GM19467 (cell line): ENCODE results near the gene LGALSL.

Experiments
- ATAC-seq: cut with Tn5 transposase; IDR thresholded peaks from one replicate; pipeline ENCODE4 v1.9.1; 2021; ENCODE audit warnings: mild to moderate bottlenecking, moderate library complexity; ENCODE audit not compliant: unreplicated experiment

The LGALSL gene

GRCh38 chr2:64470071-64470470 is 16.1 kb downstream of the LGALSL start:
- no peak for ATAC-seq

GRCh38 chr2:64470766-64471295 is 16.9 kb downstream of the LGALSL start:
- no peak for ATAC-seq

- ATAC-seq, result no peak
Observed at GRCh38 chr2:64471600-64471999, 17.6 kb downstream of the LGALSL start.

GRCh38 chr2:64472881-64473280 is 18.9 kb downstream of the LGALSL start:
- no peak for ATAC-seq

GRCh38 chr2:64474121-64474571 is 20.2 kb downstream of the LGALSL start:
- ATAC-seq, result no peak

GRCh38 chr2:64474636-64475035 is 20.7 kb downstream of the LGALSL start:
- no peak for ATAC-seq

- ATAC-seq, result no peak
Observed at GRCh38 chr2:64477037-64477436, 23.1 kb downstream of the LGALSL start.

GRCh38 chr2:64477979-64478378 is 24.0 kb downstream of the LGALSL start:
- no peak for ATAC-seq

- no peak for ATAC-seq
Observed at GRCh38 chr2:64478502-64479230, 24.7 kb downstream of the LGALSL start.

GRCh38 chr2:64479259-64480117 is 25.5 kb downstream of the LGALSL start:
- ATAC-seq, result no peak

- no peak for ATAC-seq
Observed at GRCh38 chr2:64481665-64482064, 27.7 kb downstream of the LGALSL start.

GRCh38 chr2:64482243-64482642 is 28.3 kb downstream of the LGALSL start:
- no peak for ATAC-seq

GRCh38 chr2:64482765-64483504 is 29.0 kb downstream of the LGALSL start:
- no peak for ATAC-seq

- no peak for ATAC-seq
Observed at GRCh38 chr2:64485331-64485730, 31.4 kb downstream of the LGALSL start.

- ATAC-seq, result no peak
Observed at GRCh38 chr2:64485961-64486360, 32.0 kb downstream of the LGALSL start.

GRCh38 chr2:64487256-64488049 is 33.5 kb downstream of the LGALSL start:
- ATAC-seq, result no peak

- ATAC-seq, result no peak
Observed at GRCh38 chr2:64488050-64488974, 34.4 kb downstream of the LGALSL start.

- no peak for ATAC-seq
Observed at GRCh38 chr2:64489081-64489751, 35.3 kb downstream of the LGALSL start.

- ATAC-seq, result no peak
Observed at GRCh38 chr2:64491426-64491825, 37.5 kb downstream of the LGALSL start.
